ENCODE measurements around the gene LTB4R.
A peak's percentile ranks its signal among the peaks of the same experiment; 100 is the strongest.
"Not testable (repeated sequence)": the region's sequence is repeated elsewhere in the genome, so short reads cannot be mapped to it uniquely, and the experiment has no call there.

Gene LTB4R

DNA sequence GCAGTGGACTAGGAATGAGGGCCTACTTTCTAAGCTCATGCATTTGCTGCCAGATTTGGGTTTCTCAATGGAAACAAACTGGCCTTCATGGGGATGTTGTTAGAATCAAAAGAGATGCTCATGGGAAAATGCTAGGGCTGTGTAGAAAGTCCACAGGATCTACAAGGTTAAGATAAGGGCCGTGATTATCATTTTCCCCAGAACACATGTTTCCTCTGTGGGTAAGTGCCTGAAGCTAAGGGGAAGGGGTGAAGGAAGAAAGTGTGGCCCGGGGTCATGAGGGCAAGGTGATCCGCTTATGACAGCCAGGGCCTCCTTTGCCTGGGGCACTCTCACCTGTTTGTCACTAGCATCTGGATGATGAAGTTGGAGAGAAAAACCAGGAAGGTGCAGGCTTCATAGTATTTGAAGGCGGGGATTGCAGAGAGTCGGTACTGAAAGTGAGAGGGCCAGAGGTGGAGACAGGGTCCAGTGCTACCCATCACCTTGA lies 13.8 kb downstream of the LTB4R start:
- DNase-seq: no peak

DNA sequence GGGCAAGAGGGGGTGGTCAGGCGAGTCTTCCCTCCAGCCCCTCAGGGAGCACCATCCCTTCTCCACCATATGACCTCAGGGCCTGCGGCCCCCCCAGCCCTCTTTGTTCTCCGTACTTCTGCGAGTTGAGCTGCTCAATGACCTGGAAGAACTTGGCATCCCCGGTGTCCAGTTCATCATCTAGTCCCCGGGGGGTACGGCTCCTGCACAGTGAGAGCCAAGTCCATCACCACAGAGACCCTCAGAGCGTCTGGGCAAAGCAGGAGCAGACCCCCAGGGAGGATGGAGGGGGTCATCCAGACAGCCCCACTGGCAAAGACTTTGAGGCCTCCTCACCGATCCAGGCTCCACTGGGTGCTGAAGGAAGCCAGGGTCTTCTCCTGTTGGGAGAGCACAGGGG lies 14.7 kb downstream of the LTB4R start:
- DNase-seq: no peak

DNA sequence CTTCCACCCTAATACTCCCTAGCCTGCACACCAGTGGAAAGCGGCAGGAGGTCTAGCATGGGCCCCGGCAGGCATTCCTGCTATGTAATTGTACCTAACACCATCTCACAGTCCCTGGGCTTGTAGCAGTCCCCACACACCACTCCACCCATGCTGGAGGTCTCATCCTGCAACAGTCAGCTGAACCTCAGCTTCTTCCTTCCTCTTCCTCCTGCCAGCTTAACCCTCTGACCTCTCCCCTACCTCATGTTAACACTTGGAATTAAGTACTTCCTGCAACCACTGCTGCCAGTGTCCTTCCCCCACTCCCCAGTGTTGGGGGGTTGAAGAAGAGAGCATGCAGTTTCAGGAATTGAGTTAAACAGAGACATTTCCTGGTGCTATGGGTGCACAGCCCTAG lies 16.0 kb downstream of the LTB4R start:
- DNase-seq: peak; percentile 71

DNA sequence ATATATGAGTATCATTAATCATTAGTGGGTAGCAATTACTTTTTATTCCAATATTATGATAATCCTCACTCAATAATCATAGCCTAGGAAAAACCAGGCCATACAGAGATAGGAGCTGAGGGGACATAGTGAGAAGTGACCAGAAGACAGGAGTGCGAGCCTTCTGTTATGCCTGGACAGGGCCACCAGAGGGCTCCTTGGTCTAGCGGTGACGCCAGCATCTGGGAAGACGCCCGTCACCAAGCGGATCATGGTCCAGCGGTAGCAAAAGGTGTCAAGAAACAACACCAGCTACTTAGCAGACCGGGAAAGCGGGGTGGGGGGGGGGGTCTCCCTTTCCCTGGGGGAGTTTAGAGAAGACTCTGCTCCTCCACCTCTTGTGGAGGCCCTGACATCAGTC lies 16.6 kb downstream of the LTB4R start:
- DNase-seq: not testable (repeated sequence)

DNA sequence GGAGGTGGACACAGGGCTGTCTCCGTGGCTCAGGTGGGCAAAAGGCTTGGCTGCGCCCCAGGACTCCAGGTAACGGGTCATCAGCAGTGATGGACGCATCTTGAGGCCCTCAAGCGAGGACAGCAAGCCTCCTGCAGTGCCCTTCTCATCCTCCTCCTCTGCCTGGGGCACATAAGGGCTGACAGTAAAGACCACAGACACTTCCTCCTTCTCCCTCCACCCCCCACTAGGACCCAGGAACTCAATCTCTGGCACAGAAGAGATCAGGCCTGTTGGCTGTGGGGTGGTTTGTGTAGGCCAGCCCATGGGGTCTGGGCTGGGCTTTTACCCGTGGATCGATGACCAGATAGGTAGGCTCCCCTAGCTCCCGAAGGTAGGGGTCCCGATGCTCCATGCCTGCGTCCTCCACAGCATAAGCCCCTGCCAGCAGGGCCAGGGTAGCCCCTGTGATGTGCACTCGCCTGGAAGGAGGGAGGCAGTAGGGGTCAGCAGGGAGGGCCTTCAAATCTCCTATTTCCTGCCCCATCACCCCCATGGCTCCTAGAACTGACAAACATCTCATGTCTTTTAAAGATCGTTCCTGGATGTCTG lies 17.9 kb downstream of the LTB4R start:
- DNase-seq: no peak

DNA sequence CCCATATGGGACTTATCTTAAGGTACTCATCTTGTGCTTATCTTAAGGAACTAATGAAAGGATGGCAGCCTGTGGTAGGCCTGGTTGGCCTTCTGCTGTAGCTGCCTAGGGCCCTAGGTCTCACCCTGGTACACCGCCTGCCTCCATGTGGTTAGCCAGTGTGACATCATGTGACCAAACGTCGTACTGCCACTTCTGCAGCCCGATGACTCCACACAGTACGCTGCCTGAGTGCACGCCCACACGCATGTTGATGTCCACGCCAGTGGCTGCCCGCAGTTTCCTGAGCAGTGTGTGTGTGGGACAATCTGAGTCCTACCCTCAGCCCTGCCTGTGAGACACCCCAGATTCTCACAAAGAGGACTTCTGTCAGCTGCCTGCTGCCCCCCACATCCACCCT lies 18.4 kb downstream of the LTB4R start:
- no peak for DNase-seq

DNA sequence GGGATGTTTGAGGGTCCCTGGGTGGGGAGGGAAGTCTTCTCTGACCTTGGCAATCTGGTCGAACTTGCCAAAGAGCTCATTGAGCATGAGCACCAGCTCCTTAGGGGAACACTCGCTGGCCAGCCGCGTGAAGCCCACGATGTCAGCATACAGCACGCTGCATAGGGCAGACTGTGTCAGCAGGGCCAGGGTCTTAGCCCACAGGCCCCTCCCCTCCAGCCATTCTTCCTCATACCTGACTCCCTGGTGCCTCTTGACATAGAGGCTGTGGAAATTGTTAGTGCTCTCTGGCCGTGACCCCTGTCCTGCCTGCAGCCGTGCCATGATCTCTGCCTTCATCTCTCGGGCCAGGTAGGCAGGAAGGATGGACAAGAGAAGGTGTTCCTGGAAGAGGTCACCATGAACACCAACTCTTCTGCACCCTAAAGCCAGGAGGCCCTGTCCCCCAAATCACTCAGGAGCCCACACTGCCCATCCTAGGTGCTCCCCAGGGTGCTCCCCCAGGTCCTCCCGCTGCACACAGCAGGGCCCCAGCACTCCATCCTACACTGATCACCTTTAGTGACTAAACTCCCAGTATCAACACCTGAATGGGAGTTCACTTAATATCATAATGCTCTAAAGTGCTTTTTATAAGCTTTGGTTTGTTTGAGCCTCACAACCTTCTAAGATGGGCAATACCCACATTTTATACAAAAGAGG lies 19.8 kb downstream of the LTB4R start:
- DNase-seq: no peak

DNA sequence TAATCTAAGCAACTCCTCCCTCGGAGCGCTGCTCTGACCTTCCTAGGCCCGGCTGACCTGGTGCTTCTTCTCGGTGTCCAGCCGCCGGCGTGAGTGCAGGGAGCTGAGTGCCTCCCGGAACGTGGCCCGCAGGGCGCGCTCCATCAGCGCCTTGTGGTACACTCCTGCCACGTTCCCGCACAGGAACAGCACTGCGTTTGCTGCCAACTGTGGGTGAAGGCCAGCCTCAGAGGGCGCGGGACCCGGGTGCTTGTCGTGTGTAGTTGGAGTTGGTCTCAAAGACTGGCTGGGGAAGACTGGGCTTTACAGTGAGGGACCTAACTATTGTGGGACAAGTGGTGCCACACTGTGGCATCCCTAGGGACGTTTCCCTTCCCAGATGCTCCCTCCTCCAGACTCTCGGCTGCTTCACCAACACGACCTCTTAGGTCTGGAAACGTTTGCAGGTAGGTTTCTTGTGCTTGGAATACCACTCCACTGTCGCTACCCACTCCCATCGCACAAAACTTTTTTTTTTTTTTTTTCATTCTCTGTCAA lies 20.5 kb downstream of the LTB4R start:
- DNase-seq: no peak

DNA sequence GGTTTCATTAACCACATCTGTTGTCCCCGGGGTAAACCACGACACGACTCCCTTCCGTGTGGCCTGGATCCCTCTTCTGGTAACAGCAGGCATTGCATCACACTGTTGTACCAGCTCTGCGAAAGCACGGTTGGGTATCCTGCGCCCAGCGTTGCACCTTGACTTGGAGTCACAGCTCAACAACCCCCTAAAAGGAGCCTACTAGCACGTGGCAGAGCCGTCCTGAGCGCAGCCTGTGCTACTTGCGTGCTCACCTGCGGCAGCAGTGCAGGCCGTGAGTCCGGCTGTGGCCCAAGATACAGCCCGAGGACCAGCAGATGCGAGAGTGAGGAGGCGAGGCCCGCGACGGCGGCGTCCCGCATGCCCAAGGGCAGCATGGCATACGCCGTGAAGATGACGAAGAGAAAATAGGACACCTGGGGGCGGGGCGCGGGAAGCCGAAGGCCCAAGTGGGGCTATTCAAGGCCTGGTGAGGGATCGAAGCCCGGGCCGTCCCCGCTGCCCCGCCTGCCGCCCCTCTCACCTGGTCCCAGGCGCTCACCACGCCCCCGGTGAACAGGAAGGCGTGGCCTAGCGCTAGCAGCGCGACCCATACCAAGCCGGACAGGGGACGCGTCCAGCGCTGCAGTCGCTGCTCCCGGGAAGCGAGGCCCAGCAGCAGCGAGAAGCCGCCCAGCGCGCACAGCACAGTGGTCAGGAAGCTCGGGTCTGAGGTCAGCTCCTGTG lies 21.1 kb downstream of the LTB4R start:
- DNase-seq: peak; percentile 59

DNA sequence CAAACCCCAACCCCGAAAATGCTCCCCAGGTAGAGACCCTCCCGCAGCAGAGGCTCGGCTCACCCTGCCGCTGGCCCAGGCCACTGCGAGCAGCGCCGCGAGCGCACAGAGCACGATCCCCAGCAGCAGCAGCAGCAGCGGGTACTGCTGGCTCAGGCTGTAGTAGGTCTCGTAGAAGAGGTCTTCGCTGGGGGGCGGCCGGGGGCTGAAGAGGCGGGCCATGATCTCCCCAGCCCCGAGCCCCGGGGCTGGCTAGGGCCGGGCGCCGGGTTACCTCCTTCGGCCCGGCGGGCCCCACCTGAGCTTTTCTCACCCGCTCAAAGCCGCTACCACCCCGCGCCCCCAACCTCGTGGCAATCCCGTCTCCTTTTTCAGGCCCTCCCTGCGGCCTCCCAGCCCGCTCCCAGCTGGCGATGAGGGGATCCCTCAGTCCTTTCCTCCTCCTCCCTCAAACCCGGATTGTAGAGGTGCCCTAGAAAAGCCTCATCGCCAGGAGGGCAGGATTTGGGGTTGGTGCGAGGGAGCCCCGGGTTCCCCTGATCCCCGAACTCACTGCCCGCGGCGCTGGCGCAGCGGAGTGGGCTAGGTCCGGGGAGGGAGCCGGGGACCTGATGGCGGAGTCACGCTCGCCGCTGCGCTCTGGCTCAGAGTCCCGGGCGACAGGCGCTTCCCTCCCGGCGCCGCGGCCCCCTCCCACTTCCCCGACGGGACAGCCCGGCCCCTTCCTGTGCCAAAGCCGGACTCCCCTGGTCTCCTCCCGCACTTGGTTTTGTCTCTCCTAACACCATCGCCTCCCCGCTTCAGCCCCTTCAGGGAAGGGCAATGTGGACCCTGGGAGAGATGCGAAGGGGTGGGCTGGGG lies 23.4 kb downstream of the LTB4R start, which contains the start of gene ADCY4:
Gene ADCY4 (minus strand): TSS at position 641 of the 861 bp plus-strand sequence. CDS start 419 bp downstream, at position 222.
- no peak for DNase-seq

DNA sequence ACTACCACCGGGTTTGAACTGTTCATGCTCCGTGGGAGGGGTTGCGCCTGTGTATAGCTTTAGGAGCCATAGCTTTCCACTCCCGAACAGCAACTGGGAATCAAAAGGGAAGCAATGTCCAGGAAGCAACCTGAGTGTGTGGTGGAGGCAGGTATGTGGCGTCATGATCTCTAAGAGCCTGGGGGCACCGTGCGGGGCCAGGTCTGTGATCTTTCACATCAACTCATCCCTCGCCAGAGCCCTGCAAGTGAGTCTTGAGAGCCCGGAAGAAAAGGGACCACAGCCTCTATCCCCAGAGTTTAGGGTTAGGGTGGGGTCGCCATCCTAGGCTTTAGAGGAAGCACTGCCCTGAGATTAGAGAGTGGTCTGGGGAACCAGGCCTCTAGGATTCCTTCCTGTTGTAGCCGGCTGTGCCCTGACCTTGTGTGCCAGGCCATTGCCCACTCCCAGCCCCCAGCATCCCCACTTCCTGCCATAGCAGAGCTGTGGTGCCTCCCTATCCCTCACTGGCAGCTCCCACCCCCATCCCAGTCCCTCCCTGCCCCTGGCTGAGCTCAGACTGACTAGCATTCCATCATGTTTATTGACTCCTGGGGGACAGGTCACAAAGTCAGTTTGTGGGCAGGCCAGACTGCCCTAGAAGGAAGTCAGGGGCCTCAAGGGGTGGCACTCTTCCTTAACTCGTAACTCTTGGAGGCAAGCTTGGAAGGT lies 24.3 kb downstream of the LTB4R start:
- DNase-seq: no peak

DNA sequence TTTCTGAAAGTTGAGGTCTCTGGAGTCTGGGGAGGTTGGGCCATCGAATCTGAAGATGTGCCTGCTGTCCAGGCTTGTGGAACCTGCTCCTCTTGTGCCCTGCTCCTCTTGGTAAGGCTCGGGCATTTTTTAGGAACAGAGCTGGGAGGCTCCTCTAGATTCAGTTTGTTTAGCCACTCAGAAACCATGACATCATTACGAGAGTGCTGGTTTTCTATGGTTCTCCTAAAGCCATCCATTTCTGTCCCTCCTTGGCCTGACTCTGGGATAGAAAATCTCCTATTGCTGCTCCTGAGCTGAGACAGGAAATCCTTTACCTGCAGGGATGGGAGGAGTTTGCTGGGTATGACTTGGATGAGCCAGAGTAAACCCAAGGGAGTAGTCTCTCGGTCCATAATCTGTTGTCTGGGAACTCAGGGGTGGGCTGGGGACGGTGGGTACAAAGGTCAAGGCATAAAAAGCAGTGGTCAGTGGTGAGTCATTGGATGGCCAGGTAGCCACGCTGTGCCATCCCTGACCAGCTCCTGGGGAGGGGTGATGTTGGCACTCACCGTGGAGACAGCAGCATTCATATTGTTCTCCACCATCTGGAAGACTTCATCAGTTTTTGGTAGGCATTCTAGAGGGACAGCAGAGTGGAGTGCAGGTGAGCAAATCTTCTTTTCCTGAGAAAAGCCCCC lies 26.0 kb downstream of the LTB4R start:
- DNase-seq: no peak

DNA sequence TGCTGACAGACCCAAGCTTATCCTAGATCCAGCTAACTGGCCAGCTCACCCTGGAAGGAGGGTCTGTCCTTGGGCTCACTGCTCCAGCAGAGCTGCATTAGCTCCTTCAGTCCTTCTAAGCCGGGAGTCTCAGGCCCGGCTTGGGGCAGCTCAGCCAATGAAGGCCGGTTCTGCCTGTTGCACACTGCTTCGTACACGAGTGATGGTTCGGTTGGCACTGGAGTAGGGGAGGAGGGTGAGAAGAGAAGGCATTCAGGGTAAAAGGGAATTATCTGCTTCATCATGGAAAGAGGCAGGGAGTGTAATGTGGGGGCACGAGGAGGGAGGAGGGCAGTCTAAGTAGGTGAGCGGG lies 26.5 kb downstream of the LTB4R start:
- no peak for DNase-seq

DNA sequence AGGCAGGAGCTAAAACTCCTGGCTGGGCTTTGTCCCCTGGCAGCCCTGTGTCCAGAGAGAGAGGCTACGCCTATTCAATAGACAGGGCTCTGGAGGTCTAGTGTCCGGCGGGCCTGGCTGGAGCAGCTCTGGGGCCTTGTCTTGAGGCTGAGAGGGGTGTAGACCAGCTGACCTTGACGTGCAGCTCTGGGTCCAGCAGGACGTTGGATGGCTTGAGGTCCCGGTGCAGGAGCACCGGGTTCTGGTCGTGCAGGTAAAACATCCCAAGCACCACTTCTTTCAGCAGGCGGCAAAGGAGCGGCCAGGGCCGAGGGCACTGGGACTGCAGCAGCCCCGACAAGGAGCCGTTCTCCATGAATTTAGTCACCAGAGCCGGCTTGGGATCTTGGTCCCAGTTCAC lies 27.5 kb downstream of the LTB4R start:
- DNase-seq: no peak

DNA sequence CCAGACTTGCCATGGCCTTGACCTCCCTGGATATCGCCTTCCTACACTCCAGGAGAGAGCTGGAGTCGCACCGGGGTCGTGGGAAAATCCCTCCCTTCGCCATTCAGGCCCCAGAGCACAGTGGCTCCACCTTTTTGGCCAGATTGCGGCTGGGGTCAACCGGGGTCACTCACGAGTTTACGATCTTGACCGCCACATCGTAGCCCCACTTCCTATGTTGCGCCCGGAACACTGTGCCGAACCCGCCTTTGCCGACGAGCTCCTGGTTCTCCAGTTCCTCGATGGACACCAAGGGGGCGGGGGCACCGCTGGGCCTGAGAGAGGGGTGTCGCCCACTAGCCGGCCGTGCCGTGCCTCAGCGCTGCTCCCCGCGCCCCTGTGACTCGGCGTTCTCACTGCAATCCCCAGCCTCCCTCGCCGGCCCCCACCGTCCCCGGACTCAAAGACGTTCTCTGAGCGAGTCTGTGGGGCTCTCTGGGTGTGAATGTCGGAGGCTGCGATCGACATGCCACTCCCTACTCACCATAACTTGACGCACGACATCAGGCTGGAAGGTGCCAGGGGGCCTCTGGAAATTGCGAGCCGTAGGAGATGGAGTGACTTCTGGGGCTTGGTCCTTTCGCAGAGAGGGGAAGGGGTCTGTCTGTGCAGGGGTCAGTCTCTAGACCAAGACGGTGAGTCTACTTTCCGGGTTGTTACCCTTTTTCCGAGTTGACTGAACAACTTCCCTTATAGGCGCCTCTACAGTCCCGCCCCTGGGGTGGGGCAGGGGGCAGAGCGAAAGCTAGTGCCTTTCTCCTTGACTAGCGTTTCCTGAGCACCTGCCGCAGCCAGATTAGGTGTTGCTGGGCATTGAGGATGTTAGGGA lies 28.2 kb downstream of the LTB4R start, which contains the start of gene RIPK3:
Gene RIPK3 (minus strand): TSS at position 708 of the 868 bp plus-strand sequence. CDS start 165 bp downstream, at position 543.
- no peak for DNase-seq

DNA sequence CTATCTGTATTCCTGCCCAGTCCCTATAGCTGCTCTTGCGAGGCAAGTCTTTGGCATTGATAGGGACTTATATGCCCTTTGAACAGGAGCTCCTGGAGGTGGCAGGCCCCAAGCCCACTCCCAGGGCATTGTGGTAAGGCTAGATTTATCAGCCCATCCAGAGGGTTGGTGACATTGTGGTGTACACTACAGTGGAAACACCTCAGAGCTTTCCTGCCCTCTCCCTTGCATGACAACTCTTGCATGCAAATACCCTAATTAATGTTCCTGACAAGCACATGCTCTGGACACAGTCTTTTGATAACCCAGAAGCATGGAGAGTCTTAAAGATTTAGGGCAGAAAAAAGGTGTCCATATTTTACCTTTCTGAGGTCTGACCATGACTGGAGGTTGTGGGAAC lies 29.3 kb downstream of the LTB4R start:
- DNase-seq: no peak

DNA sequence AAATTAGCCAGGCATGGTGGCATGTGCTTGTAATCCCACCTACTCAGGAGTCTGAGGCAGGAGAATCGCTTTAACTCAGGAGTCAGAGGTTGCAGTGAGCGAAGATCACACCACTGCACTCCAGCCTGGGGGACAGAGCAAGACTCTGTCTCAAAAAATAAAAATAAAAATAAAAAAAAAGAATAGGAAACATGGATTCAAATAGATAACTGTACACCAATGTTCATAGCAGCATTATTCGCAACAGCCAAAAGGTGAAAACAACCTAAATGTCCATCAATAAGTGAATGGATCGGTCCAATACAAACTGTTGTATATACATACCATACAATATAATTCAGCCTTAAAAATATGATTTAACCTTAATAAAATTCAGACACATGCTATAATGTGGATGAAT lies 31.6 kb downstream of the LTB4R start:
- DNase-seq: no peak

DNA sequence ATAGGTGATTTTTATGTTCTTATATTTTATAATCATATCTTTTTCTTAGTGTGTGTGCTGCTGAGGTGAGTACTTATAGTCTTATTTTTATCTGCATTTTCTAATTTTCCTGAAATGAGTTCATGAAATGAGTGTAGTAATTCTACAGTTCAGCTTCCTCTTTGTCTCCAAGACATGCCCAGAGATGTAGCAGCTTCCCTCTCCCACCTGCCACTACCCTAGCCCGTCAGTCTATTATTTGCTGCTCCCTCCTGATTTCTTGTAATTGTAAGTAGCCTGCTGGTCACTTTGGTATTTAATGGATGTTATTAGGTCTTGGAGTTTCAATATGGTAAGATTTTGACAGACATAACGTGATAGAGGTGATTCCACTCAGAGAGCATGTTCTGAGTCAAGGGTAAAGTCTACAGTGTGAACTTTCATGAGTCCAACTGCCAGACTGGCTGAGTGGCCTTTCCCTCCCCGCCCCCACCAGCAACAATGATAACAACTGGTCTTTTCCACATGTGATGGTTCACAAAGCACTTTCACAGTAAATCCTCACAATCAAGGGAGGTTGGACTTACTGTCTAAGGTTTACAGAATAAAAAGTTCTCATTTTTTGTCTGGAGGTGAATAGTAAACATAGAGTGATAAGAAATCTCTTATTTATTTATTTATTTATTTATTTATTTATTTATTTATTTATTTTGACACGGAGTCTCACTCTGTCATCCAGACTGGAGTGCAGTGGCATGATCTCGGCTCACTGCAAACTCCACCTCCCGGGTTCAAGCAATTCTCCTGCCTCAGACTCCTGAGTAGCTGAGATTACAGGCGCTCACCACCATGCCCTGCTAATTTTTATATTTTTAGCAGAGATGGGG lies 32.7 kb downstream of the LTB4R start:
- no peak for DNase-seq

DNA sequence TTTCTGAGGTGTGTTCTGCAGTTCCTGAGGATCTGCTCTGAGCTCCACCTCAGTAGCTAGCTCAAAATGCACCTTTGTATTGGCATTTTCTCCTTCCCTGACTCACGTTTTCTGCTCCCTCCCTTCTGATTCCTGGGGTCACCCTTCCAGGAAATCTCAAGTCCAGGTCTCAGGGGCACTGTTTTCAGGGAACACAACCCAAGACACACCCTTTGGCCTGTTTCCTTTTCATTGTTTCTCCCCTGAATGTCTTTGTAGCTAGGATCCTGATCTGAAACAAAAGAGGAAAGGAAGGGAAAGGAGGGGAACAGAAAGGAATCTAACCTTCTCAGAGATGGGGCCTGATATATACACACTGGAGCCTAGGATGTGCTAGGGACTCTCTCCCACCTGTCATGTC lies 35.8 kb downstream of the LTB4R start:
- DNase-seq: no peak
